Suprapubic skin (tissue), 4 donors: ENCODE measurements around the gene KIAA0753. TPM values are rescaled to one million over a fixed set of nuclear protein-coding genes. Genes with fewer than 3 reads are reported as not detected.
A peak's percentile ranks its signal among the peaks of the same experiment; 100 is the strongest.

Source experiments
- DNase-seq, 2 donors: peaks; one replicate each; pipeline ENCODE4 v3.0.0-alpha.2; 2019; ENCODE audit warnings: low spot score in 2 of 2
- H3K27ac ChIP-seq: fragments of 200-600 bp; sonication (generic); one replicate; pipeline ENCODE4 v1.5.1; 2019
- H3K27me3 ChIP-seq: fragments of 200-600 bp; sonication (generic); one replicate; pipeline ENCODE4 v1.5.1; 2019
- H3K36me3 ChIP-seq: fragments of 200-600 bp; sonication (generic); one replicate; pipeline ENCODE4 v1.5.1; 2019
- H3K4me1 ChIP-seq: fragments of 200-600 bp; sonication (generic); one replicate; pipeline ENCODE4 v1.5.1; 2019
- H3K4me3 ChIP-seq: fragments of 200-600 bp; sonication (generic); one replicate; pipeline ENCODE4 v1.5.1; 2019; ENCODE audit warnings: mild to moderate bottlenecking
- H3K9me3 ChIP-seq: fragments of 200-600 bp; sonication (generic); one replicate; pipeline ENCODE4 v1.5.1; 2019
- CTCF ChIP-seq, 2 donors: fragments of 200-600 bp in 1 of 2; fragments of 450-650 bp in 1 of 2; sonication (generic) in 1 of 2; IDR thresholded peaks; one replicate each; pipeline ENCODE4 v1.5.1; 2016 to 2019; ENCODE audit warnings: antibody characterized with exemption in 2 of 2, mild to moderate bottlenecking in 1 of 2, moderate library complexity in 1 of 2
- EP300 ChIP-seq: sonication (generic); formaldehyde crosslinking; IDR thresholded peaks from one replicate; pipeline ENCODE4 v1.6.1; 2017; ENCODE audit warnings: antibody characterized with exemption
- POLR2A ChIP-seq, 2 donors: fragments of 450-650 bp; IDR thresholded peaks; one replicate each; pipeline ENCODE4 v1.6.1; 2017; ENCODE audit warnings: antibody characterized with exemption in 2 of 2, mild to moderate bottlenecking in 2 of 2, moderate library complexity in 2 of 2
- POLR2AphosphoS5 ChIP-seq, 3 donors: sonication (generic); formaldehyde crosslinking; IDR thresholded peaks; one replicate each; pipeline ENCODE4 v1.6.1; 2017; ENCODE audit warnings: antibody characterized with exemption in 3 of 3
- WGBS: methylation state at CpG from one replicate; pipeline ENCODE4 v1.1.5; 2018; 5-methylcytosine and 5-hydroxymethylcytosine counted together
- total RNA-seq, 4 donors: library from RNA; depleted of rRNA; stranded (reverse); fragments of >200 nt; gene quantifications; one replicate each; pipeline ENCODE4 v1.1.0, GENCODE V29; 2016

Gene KIAA0753
- total RNA-seq, 4 donors from 2014 or later: 4.9 to 24.9 (median 10.4) TPM

DNA sequence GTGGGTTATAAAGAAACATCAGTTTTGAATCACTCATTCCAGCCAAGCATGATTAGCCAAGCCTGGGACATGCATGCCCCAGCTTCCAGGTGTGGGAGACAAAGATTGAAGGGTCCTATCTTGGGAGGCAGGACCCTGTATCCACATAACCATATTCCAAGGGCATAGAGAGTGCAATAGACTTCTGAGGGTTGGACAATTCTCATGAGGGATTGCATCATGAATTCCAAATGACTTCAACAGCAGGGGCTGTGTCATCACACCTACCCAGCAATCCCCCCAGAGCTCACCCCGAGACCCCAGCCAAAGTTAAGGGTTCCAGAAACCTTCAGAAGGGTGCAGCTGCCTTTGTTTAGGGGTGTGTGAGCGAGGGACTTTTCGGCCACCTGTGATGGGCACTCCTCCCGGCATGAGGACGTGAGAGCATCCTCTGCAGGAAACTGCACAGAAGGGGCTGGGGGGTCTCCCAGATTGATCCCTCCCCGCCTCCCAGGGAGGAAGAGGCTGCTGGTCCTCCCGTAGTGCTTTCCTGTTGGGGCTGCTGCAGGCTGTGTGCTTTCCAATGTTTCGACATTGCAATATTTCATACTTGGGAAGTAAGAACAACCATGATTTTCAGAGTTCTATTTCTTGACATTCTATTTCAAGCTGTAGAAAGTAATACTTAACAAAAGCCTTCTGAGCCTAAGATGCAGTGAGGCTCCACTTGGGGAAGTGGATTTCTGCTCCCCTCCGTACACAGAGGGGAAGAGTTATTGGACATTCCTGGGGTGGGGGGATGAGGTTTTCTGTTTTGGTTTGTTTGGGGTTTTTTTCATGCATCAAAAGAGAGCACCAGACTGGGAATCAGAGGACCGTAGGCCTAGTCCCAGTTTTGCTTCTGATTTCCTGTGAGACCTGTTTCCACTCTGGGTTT lies 70.9 kb downstream of the KIAA0753 start:
- H3K36me3 ChIP-seq: no peaks in the 10 kb centered on the region
- WGBS: 84% methylated on average over 10 of the region's 10 CpGs
- DNase-seq: peak; percentile 33 to 56

GRCh38 chr17:6568184-6568758 lies 72.2 kb downstream of the KIAA0753 start:
- peak; percentile 41 to 51 for DNase-seq
- H3K4me3 ChIP-seq: no peak overlapping the region
- peaks cover 10% of the 10 kb centered on the region for H3K4me1 ChIP-seq
- H3K9me3 ChIP-seq: no peaks in the 10 kb centered on the region
- WGBS: 47% methylated on average over 12 of the region's 12 CpGs
- no peaks in the 10 kb centered on the region for H3K27me3 ChIP-seq
- TF ChIP-seq CTCF (IDR thresholded peaks at IDR 0.05) (no peak), POLR2A (IDR thresholded peaks at IDR 0.05) (no peak), EP300 (no peak), POLR2AphosphoS5 (IDR thresholded peaks at IDR 0.05) (no peak)
- no peaks in the 10 kb centered on the region for H3K36me3 ChIP-seq
- H3K27ac ChIP-seq: no peak overlapping the region

More for the DNA sequence above, 70.9 kb downstream of the KIAA0753 start:
- H3K9me3 ChIP-seq: no peaks in the 10 kb centered on the region
- no peaks in the 10 kb centered on the region for H3K27me3 ChIP-seq
- no peak overlapping the region for H3K4me3 ChIP-seq
- TF ChIP-seq POLR2A (IDR thresholded peaks at IDR 0.05): no peak
- no peak for TF ChIP-seq CTCF (IDR thresholded peaks at IDR 0.05)
- TF ChIP-seq EP300: no peak
- TF ChIP-seq POLR2AphosphoS5 (IDR thresholded peaks at IDR 0.05): no peak
- no peak overlapping the region for H3K27ac ChIP-seq
- peaks cover 10% of the 10 kb centered on the region for H3K4me1 ChIP-seq

- TF ChIP-seq CTCF (IDR thresholded peaks at IDR 0.05) (no peak), POLR2A (IDR thresholded peaks at IDR 0.05) (no peak), EP300 (no peak), POLR2AphosphoS5 (IDR thresholded peaks at IDR 0.05) (no peak)
- 51% methylated on average over 15 of the region's 15 CpGs for WGBS
- H3K9me3 ChIP-seq: no peaks in the 10 kb centered on the region
- H3K4me3 ChIP-seq: no peak overlapping the region
- peak; percentile 62 to 79 for DNase-seq
- no peaks in the 10 kb centered on the region for H3K27me3 ChIP-seq
- H3K36me3 ChIP-seq: no peaks in the 10 kb centered on the region
- H3K4me1 ChIP-seq: peaks cover 10% of the 10 kb centered on the region
- H3K27ac ChIP-seq: no peak overlapping the region
These were observed 72.9 kb downstream of the KIAA0753 start for GRCh38 chr17:6567528-6568183.

DNA sequence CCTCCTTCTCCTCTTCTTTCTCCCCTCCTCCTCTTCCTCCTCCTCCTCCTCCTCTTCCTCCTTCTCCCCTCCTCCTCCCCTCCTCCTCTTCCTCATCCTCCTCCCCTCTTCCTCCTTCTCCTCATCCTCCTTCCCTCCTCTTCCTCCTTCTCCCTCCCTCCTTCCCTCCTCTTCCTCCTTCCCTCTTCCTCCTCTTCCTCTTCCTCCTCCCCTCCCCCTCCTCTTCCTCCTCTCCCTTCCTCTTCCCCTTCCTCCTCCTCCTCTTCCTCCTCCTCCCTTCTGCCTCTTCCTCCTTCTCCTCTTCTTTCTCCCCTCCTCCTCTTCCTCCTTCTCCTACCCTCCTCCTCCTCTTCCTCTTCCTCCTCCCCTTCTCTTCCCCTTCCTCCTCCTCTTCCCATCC lies 79.1 kb downstream of the KIAA0753 start:
- Histone ChIP-seq H3K27ac (no peak overlapping the region), H3K4me1 (peaks cover 5% of the 10 kb centered on the region), H3K27me3 (no peaks in the 10 kb centered on the region), H3K36me3 (no peaks in the 10 kb centered on the region), H3K4me3 (no peak overlapping the region), H3K9me3 (no peaks in the 10 kb centered on the region)
- TF ChIP-seq POLR2A (IDR thresholded peaks at IDR 0.05) (no peak), CTCF (IDR thresholded peaks at IDR 0.05) (no peak), EP300 (no peak), POLR2AphosphoS5 (IDR thresholded peaks at IDR 0.05) (no peak)
- DNase-seq: no peak

DNA sequence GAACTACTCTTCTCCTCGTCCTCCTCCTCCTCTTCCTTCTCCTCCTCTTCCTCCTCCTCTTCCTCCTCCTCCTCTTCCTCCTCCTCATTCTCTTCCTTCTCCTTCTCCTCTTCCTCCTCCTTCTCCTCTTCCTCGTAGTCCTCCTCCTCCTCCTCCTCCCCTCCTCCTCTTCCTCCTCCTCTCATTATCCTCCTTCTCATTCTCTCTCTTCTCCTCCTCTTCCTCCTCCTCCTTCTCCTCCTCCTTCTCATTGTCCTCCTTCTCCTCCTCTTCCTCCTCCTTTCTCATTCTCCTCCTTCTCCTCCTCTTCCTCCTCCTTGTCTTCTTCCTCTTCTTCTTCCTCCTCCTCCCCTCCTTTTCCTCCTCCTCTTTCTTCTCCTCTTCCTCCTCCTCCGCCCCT lies 80.0 kb downstream of the KIAA0753 start:
- DNase-seq: no peak
- H3K9me3 ChIP-seq: no peaks in the 10 kb centered on the region
- H3K27me3 ChIP-seq: peaks cover 5% of the 10 kb centered on the region
- no peak overlapping the region for H3K27ac ChIP-seq
- H3K36me3 ChIP-seq: no peaks in the 10 kb centered on the region
- H3K4me3 ChIP-seq: no peak overlapping the region
- WGBS: 90% methylated on average over 3 of the region's 3 CpGs
- TF ChIP-seq CTCF (IDR thresholded peaks at IDR 0.05): no peak
- no peak for TF ChIP-seq EP300
- no peak for TF ChIP-seq POLR2A (IDR thresholded peaks at IDR 0.05)
- no peak for TF ChIP-seq POLR2AphosphoS5 (IDR thresholded peaks at IDR 0.05)
- H3K4me1 ChIP-seq: peaks cover 12% of the 10 kb centered on the region
